Osteoblast (primary cell): ENCODE measurements around the gene GREB1. TPM values are rescaled to one million over a fixed set of nuclear protein-coding genes. Genes with fewer than 3 reads are reported as not detected.

ENCODE experiments used
- DNase-seq: peaks from one replicate; pipeline ENCODE4 v3.0.0; 2011; ENCODE audit warnings: low spot score, mixed read lengths; ENCODE audit not compliant: insufficient read length; ENCODE audit errors: missing footprints
- H2AFZ ChIP-seq: 2 replicates; pipeline ENCODE4 v1.6.0; 2011; ENCODE audit warnings: mild to moderate bottlenecking, low read length
- H3K27ac ChIP-seq: 2 replicates; pipeline ENCODE4 v1.5.1; 2011; ENCODE audit warnings: mild to moderate bottlenecking, low read depth, low read length, moderate library complexity
- H3K27me3 ChIP-seq: 2 replicates; pipeline ENCODE4 v1.6.0; 2012; ENCODE audit warnings: mild to moderate bottlenecking, control low read depth, inconsistent platforms, low read length, moderate library complexity; ENCODE audit not compliant: insufficient read depth
- H3K36me3 ChIP-seq: 2 replicates; pipeline ENCODE4 v1.5.1; 2011; ENCODE audit warnings: mild to moderate bottlenecking, low read length, control low read depth, moderate library complexity; ENCODE audit not compliant: insufficient read depth
- H3K4me1 ChIP-seq: 2 replicates; pipeline ENCODE4 v1.5.1; 2011; ENCODE audit warnings: mild to moderate bottlenecking, low read length, control low read depth, moderate library complexity; ENCODE audit not compliant: insufficient read depth
- H3K4me2 ChIP-seq: 2 replicates; pipeline ENCODE4 v1.6.0; 2011; ENCODE audit warnings: mild to moderate bottlenecking, low read length; ENCODE audit not compliant: insufficient read depth
- H3K4me3 ChIP-seq: fragments of 200-600 bp; sonication (generic); 3 replicates; pipeline ENCODE4 v1.5.1; 2012; ENCODE audit warnings: mild to moderate bottlenecking, low read length, inconsistent platforms; ENCODE audit not compliant: insufficient read depth
- H3K79me2 ChIP-seq: 2 replicates; pipeline ENCODE4 v1.6.0; 2012; ENCODE audit warnings: mild to moderate bottlenecking, low read length, control low read depth, inconsistent platforms; ENCODE audit not compliant: insufficient read depth
- H3K9me3 ChIP-seq: 2 replicates; pipeline ENCODE4 v1.5.1; 2011; ENCODE audit warnings: low read depth, low read length, control low read depth
- H4K20me1 ChIP-seq: 2 replicates; pipeline ENCODE4 v1.6.0; 2012; ENCODE audit warnings: mild to moderate bottlenecking, low read length, control low read depth; ENCODE audit not compliant: insufficient read depth
- CTCF ChIP-seq: IDR thresholded peaks from 2 replicates; pipeline ENCODE4 v1.5.1; 2011; ENCODE audit warnings: mild to moderate bottlenecking, low read depth, low read length, moderate library complexity; ENCODE audit errors: extremely low read depth
- total RNA-seq: library from RNA; depleted of rRNA; stranded (reverse); fragments of >200 nt; gene quantifications from 2 replicates; pipeline ENCODE4 v1.2.3, GENCODE V29; 2012

GREB1 gene
- total RNA-seq, 1 donor: 1.1 TPM

- no peaks in the 10 kb centered on the region for H3K79me2 ChIP-seq
- no peak overlapping the region for H3K27ac ChIP-seq
- no peaks in the 10 kb centered on the region for H3K4me1 ChIP-seq
- no peaks in the 10 kb centered on the region for H3K9me3 ChIP-seq
- no peaks in the 10 kb centered on the region for H4K20me1 ChIP-seq
- no peak for DNase-seq
- H2AFZ ChIP-seq: no peak overlapping the region
- no peak overlapping the region for H3K4me3 ChIP-seq
- peaks cover 14% of the 10 kb centered on the region for H3K27me3 ChIP-seq
- no peaks in the 10 kb centered on the region for H3K36me3 ChIP-seq
- no peak overlapping the region for H3K4me2 ChIP-seq
- no peak for TF ChIP-seq CTCF
Measured at GRCh38 chr2:11514904-11515303, 18.9 kb upstream of the GREB1 start.

GRCh38 chr2:11515490-11515981 lies 18.3 kb upstream of the GREB1 start:
- no peak for TF ChIP-seq CTCF
- H3K27me3 ChIP-seq: peaks cover 12% of the 10 kb centered on the region
- no peaks in the 10 kb centered on the region for H3K36me3 ChIP-seq
- H3K27ac ChIP-seq: no peak overlapping the region
- no peak overlapping the region for H3K4me2 ChIP-seq
- no peaks in the 10 kb centered on the region for H3K9me3 ChIP-seq
- H2AFZ ChIP-seq: no peak overlapping the region
- no peaks in the 10 kb centered on the region for H3K79me2 ChIP-seq
- DNase-seq: no peak
- no peaks in the 10 kb centered on the region for H4K20me1 ChIP-seq
- H3K4me1 ChIP-seq: no peaks in the 10 kb centered on the region
- no peak overlapping the region for H3K4me3 ChIP-seq

- no peaks in the 10 kb centered on the region for H3K79me2 ChIP-seq
- no peaks in the 10 kb centered on the region for H3K36me3 ChIP-seq
- H3K4me1 ChIP-seq: no peaks in the 10 kb centered on the region
- no peak overlapping the region for H3K27ac ChIP-seq
- H2AFZ ChIP-seq: no peak overlapping the region
- no peak overlapping the region for H3K4me2 ChIP-seq
- no peak for TF ChIP-seq CTCF
- no peaks in the 10 kb centered on the region for H3K9me3 ChIP-seq
- no peak overlapping the region for H3K4me3 ChIP-seq
- DNase-seq: no peak
- no peaks in the 10 kb centered on the region for H4K20me1 ChIP-seq
- H3K27me3 ChIP-seq: peaks cover 18% of the 10 kb centered on the region
Measured at GRCh38 chr2:11516984-11517648, 16.7 kb upstream of the GREB1 start.

GRCh38 chr2:11517906-11518305 lies 15.9 kb upstream of the GREB1 start:
- no peak for TF ChIP-seq CTCF
- H3K4me3 ChIP-seq: no peak overlapping the region
- H3K36me3 ChIP-seq: no peaks in the 10 kb centered on the region
- DNase-seq: no peak
- peaks cover 13% of the 10 kb centered on the region for H3K27me3 ChIP-seq
- H3K4me2 ChIP-seq: no peak overlapping the region
- no peaks in the 10 kb centered on the region for H3K4me1 ChIP-seq
- no peaks in the 10 kb centered on the region for H3K79me2 ChIP-seq
- H2AFZ ChIP-seq: no peak overlapping the region
- no peaks in the 10 kb centered on the region for H3K9me3 ChIP-seq
- H3K27ac ChIP-seq: no peak overlapping the region
- no peaks in the 10 kb centered on the region for H4K20me1 ChIP-seq
